Erythroblast (primary cell): ENCODE results near the gene CAPN7.

ENCODE experiments used
- GATA1 ChIP-seq: IDR thresholded peaks from 2 replicates; pipeline ENCODE4 v1.6.1; 2011; ENCODE audit warnings: low read depth, mild to moderate bottlenecking, control low read depth, low read length, moderate library complexity
- POLR2A ChIP-seq: IDR thresholded peaks from 2 replicates; pipeline ENCODE4 v1.6.1; 2011; ENCODE audit warnings: mild to moderate bottlenecking, low read length

DNA sequence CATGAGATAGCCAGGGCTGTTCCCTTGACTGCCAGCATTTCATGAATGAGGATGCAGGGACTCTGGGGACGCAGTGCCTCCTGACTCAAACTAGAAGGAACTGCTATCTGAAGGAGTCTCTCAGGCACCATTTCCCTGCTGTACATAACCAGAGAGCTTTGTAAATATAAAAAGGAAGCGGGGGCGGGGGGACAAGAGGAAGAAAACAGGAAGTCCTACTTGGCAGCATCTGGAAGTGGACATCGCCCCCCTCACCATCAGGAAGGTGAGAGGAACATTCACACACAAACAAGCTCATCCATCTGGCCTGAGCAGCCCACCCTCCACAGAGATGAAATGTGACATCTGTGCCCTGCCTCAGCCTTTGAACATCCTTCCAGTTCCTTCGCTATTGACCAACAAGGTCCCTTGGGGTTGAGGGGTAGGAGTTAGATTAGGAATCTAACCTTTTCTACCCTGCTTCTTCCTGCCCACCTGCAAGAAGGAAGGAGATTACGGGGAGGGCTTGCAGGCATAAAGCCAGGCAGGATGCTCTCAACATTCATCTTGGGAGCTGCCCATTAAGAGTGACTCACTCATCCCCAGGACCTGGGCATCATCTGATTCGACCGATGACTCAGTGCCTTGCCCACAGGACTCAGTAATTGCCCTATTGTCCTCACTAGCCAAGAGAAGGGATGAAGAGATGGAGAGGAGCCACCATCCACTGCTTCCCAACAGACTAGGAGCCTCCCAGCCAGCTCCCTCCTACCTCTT lies 94.5 kb downstream of the CAPN7 start:
- TF ChIP-seq POLR2A (no peak), GATA1 (no peak)
